Measurements from ENCODE around the gene TTLL8. TPM values are rescaled to one million over a fixed set of nuclear protein-coding genes. Genes with fewer than 3 reads are reported as not detected.

The TTLL8 gene
- total RNA-seq, 2 donors from 2014 or later = not detected

Other genes with a start within 250 kb of the TTLL8 start
- gene BRD1, start 230.4 kb downstream of the TTLL8 start, total RNA-seq = 10 to 100 TPM; 32.9 to 34.9 TPM
- gene ZBED4, start 204.5 kb downstream of the TTLL8 start, total RNA-seq = 10 to 100 TPM; 16.9 to 19.5 TPM
- gene ALG12, start 139.9 kb downstream of the TTLL8 start, total RNA-seq = 10 to 100 TPM; 22.8 to 27.9 TPM
- gene CRELD2, start 139.7 kb downstream of the TTLL8 start, total RNA-seq = 10 to 100 TPM; 36.7 to 53.8 TPM
- gene PIM3, start 97.5 kb downstream of the TTLL8 start, total RNA-seq = 100 to 1,000 TPM in 1 of 2 donors, 10 to 100 TPM in 1; 45.6 to 201 TPM
- gene IL17REL, start 45.5 kb downstream of the TTLL8 start, total RNA-seq = under 1 TPM; 0.17 to 0.31 TPM
- under 1 TPM in 1 of 2 donors, not detected in 1; 0.14 TPM for gene MLC1, start 27.1 kb upstream of the TTLL8 start, total RNA-seq
- under 1 TPM in 1 of 2 donors, not detected in 1; 0.70 TPM for gene MOV10L1, start 31.7 kb upstream of the TTLL8 start, total RNA-seq
- under 1 TPM; 0.09 to 0.14 TPM for gene PANX2, start 112.4 kb upstream of the TTLL8 start, total RNA-seq
- gene TRABD, start 127.6 kb upstream of the TTLL8 start, total RNA-seq = 10 to 100 TPM; 46.4 to 63.5 TPM
- 10 to 100 TPM; 21.9 to 29.6 TPM for gene SELENOO, start 142.7 kb upstream of the TTLL8 start, total RNA-seq
- gene TUBGCP6, start 186.7 kb upstream of the TTLL8 start, total RNA-seq = 10 to 100 TPM; 26.3 to 31.6 TPM
- 10 to 100 TPM; 48.3 to 49.2 TPM for gene HDAC10, start 193.0 kb upstream of the TTLL8 start, total RNA-seq
- gene MAPK12, start 203.4 kb upstream of the TTLL8 start, total RNA-seq = 1 to 10 TPM; 3.0 to 3.1 TPM
- gene MAPK11, start 212.1 kb upstream of the TTLL8 start, total RNA-seq = 1 to 10 TPM; 1.2 to 1.9 TPM
- 100 to 1,000 TPM; 290 TPM for gene PLXNB2, start 249.3 kb upstream of the TTLL8 start, total RNA-seq

Measured in left colon (tissue), 2 donors.